GM12874 (cell line): ENCODE measurements around the gene PHKA2.

Source experiments
- CTCF ChIP-seq: IDR thresholded peaks from 2 replicates; pipeline ENCODE4 v1.5.1; 2011; ENCODE audit warnings: low read depth, mild to moderate bottlenecking, control low read depth, low read length, moderate library complexity; ENCODE audit not compliant: insufficient read depth

Gene PHKA2

GRCh38 chrX:18873836-18874235 is 110.1 kb downstream of the PHKA2 start:
- TF ChIP-seq CTCF = no peak

- no peak for TF ChIP-seq CTCF
These were observed 110.6 kb downstream of the PHKA2 start for GRCh38 chrX:18873189-18873791.

GRCh38 chrX:18872621-18873020 is 111.3 kb downstream of the PHKA2 start:
- no peak for TF ChIP-seq CTCF

- no peak for TF ChIP-seq CTCF
These were observed 111.9 kb downstream of the PHKA2 start for GRCh38 chrX:18871970-18872369.

- no peak for TF ChIP-seq CTCF
These were observed 112.6 kb downstream of the PHKA2 start for GRCh38 chrX:18871161-18871890.

- no peak for TF ChIP-seq CTCF
These were observed 119.5 kb downstream of the PHKA2 start for GRCh38 chrX:18864390-18864920.

- TF ChIP-seq CTCF = no peak
These were observed 122.4 kb downstream of the PHKA2 start for GRCh38 chrX:18861511-18861910.
